ENCODE results near the gene SLC25A5.
"Not testable (repeated sequence)": the region's sequence is repeated elsewhere in the genome, so short reads cannot be mapped to it uniquely, and the experiment has no call there.

SLC25A5 gene

GRCh38 chrX:119427795-119428185 lies 40.5 kb upstream of the SLC25A5 start:
- TF ChIP-seq CTCF (conservative IDR thresholded peaks at IDR 0.05): no peak
- H3K27ac ChIP-seq: no peak overlapping the region

GRCh38 chrX:119429471-119429870 lies 38.8 kb upstream of the SLC25A5 start:
- no peak overlapping the region for H3K27ac ChIP-seq
- no peak for TF ChIP-seq CTCF (conservative IDR thresholded peaks at IDR 0.05)

- H3K27ac ChIP-seq: not testable (repeated sequence)
These were observed 26.9 kb upstream of the SLC25A5 start for GRCh38 chrX:119441295-119441694.

GRCh38 chrX:119442286-119442685 lies 26.0 kb upstream of the SLC25A5 start:
- no peak overlapping the region for H3K27ac ChIP-seq
- no peak for TF ChIP-seq CTCF (conservative IDR thresholded peaks at IDR 0.05)

- no peak for TF ChIP-seq CTCF (conservative IDR thresholded peaks at IDR 0.05)
- no peak overlapping the region for H3K27ac ChIP-seq
These were observed 15.0 kb upstream of the SLC25A5 start for GRCh38 chrX:119453202-119453601.

- no peak for TF ChIP-seq CTCF (conservative IDR thresholded peaks at IDR 0.05)
- no peak overlapping the region for H3K27ac ChIP-seq
These were observed 13.0 kb upstream of the SLC25A5 start for GRCh38 chrX:119455264-119455663.

- TF ChIP-seq CTCF (conservative IDR thresholded peaks at IDR 0.05): no peak
- H3K27ac ChIP-seq: no peak overlapping the region
These were observed 9.1 kb upstream of the SLC25A5 start for GRCh38 chrX:119459181-119459580.

- no peak overlapping the region for H3K27ac ChIP-seq
- no peak for TF ChIP-seq CTCF (conservative IDR thresholded peaks at IDR 0.05)
These were observed 2.7 kb upstream of the SLC25A5 start for GRCh38 chrX:119465555-119465954.
